ENCODE data around the gene ZFR. TPM values are rescaled to one million over a fixed set of nuclear protein-coding genes. Genes with fewer than 3 reads are reported as not detected.

Gene ZFR
- 68.2 to 71.5 TPM (median 70.7 TPM) in 3 replicates for total RNA-seq

DNA sequence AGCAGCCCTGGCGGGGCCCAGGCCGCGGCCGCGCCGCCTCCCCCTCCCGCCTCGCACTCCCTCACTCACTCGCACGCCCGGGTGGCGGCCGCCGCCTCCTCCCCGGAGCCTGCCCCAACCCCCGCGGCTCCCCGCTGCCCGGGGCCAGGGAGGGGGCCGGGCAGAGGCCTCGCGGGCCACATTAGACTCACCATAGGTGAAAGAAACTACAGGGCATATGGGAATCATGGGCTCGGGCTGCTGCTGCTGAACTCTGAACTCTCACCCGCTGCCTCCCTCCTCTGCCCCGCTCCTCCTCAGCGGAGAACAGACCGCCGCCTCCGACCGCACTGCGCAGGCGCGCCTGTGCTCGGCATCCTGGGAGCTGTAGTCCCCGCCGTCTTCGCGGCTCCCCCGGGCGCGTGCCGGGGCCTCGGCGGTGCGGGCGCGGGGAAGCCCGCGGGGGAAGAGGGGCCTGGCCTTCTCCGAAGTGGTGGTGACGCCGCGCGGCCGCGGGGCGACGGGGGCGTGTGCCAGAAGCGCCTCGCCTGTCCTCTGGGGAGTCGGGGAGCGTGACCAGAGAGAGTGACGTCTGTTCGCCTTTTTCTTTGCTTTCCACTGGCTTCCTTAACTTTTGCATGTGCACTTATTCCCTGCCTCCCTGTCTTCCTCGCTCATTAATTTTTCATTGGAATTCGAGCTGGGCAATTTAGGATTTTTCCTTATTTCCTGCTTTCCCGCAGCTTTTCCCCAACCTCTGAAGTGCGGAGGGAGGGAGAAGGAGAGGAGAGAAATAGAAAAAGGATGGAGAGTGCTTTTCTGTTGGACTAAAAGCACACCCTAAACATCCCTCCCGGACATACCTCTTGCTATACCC is at the start of gene ZFR:
Gene ZFR, minus strand, starts transcription at position 310 of the 856 bp plus-strand sequence. Its CDS starts 82 bp downstream, at position 228.
- peaks cover 25% of the 10 kb centered on the region for H3K4me1 Mint-ChIP-seq
- peak; percentile 83 to 92 for DNase-seq (ENCODE audit: low spot score in 2 of 2, unreplicated experiment in 2 of 2)
- peak within 1 kb of the TSS; percentile 96 for H3K27ac Mint-ChIP-seq
- H3K36me3 Mint-ChIP-seq: no peaks in the 10 kb centered on the region
- peaks cover 5% of the 10 kb centered on the region for H3K27me3 Mint-ChIP-seq (ENCODE audit: low read depth)
- TF ChIP-seq, protein P1, sequence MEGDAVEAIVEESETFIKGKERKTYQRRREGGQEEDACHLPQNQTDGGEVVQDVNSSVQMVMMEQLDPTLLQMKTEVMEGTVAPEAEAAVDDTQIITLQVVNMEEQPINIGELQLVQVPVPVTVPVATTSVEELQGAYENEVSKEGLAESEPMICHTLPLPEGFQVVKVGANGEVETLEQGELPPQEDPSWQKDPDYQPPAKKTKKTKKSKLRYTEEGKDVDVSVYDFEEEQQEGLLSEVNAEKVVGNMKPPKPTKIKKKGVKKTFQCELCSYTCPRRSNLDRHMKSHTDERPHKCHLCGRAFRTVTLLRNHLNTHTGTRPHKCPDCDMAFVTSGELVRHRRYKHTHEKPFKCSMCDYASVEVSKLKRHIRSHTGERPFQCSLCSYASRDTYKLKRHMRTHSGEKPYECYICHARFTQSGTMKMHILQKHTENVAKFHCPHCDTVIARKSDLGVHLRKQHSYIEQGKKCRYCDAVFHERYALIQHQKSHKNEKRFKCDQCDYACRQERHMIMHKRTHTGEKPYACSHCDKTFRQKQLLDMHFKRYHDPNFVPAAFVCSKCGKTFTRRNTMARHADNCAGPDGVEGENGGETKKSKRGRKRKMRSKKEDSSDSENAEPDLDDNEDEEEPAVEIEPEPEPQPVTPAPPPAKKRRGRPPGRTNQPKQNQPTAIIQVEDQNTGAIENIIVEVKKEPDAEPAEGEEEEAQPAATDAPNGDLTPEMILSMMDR (IDR thresholded peaks at IDR 0.05; ENCODE audit: unreplicated experiment): no peak
- H3K4me3 Mint-ChIP-seq: peak within 1 kb of the TSS; percentile 87
- H3K9me3 Mint-ChIP-seq: peaks cover 8% of the 10 kb centered on the region

DNA sequence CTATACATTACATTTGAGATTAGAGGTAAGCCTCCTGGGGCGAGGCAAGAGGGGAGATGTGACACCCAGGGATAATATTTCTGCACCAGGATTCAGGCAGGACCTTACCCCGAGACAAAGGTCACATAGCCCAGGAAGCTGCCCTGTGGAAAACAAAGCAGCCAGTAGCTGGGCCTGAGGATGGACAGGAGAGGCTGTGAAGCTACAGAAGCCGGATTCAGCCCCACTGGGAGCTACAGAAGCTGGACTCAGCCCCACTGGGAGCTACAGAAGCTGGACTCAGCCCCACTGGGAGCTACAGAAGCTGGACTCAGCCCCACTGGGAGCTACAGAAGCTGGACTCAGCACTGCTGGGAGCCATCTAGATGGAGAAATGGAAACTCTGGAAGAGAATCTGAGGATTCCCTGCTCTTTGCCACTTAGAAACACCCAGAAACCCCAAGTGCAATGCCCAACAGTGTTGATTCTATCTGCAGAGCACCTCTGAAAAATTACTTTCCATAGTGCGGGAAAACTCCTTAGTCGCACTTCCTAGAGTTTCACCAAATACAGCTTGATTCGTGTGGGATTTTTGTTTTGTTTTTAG is 46.5 kb upstream of the ZFR start:
- Mint-ChIP-seq H3K27me3 (ENCODE audit: low read depth) (no peaks in the 10 kb centered on the region), H3K9me3 (no peaks in the 10 kb centered on the region), H3K27ac (no peak overlapping the region), H3K4me3 (no peak overlapping the region), H3K4me1 (peaks cover 13% of the 10 kb centered on the region), H3K36me3 (no peaks in the 10 kb centered on the region)
- no peak for DNase-seq (ENCODE audit: low spot score in 2 of 2, unreplicated experiment in 2 of 2)
- TF ChIP-seq, protein P1 (IDR thresholded peaks at IDR 0.05; ENCODE audit: unreplicated experiment): no peak

DNA sequence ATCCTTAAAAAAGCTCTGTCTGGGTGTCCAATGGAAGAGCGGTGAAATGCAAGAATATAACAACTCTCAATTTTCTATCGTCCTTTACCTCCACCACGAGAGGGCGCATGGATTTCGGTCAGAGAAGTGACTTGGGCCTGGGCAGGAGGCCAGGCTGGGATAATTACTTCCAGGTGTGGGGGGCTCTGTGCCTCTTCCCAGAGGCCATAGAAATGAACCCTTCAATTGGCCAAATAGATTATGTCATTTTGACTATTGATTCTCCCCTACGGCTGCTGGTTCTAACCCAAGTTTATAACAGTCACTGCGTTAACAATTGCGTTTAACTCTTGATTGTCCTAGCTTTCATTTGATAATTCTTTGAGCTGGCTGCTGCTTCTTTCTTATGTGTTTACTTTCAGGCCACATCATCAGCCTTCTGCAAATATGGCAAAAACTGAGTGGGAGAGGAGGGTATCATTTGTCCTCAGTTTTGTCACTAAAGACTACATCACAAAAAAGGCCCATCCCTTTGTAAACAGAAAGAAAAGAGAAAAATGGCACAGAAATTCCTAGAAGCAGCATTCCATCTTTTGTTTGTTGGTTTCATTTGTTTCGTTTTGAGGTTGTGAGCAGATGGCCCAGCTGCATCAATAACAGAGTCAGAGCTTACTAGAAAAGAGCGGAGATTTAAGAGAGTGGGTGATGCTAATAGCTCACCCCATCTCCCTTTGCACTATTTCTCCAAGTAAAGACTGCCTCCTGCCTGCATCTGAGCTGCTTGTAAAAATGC is 45.4 kb upstream of the ZFR start:
- TF ChIP-seq, protein P1 (IDR thresholded peaks at IDR 0.05; ENCODE audit: unreplicated experiment): peak; percentile 76
- no peak overlapping the region for H3K4me3 Mint-ChIP-seq

DNA sequence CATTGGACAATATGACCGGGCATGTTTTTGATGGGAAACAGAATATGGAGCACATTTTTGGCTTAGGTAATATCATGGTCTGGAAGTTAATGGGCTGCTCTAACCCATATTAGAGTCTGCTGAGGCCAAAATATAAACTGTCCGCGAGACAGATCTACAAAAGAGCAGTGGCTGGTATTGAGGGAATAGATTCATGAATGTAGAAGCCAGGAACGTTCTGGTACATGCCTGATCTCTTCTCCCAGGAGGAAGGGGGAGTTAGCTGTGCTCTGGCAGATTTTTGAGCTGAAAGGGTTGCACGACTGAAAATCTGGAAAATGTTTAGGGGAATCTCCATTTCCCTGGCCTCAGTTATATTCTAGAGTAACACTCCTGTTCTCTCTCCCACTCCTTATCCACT is 42.9 kb upstream of the ZFR start:
- H3K4me3 Mint-ChIP-seq: no peak overlapping the region
- H3K27me3 Mint-ChIP-seq (ENCODE audit: low read depth): no peaks in the 10 kb centered on the region
- H3K9me3 Mint-ChIP-seq: no peaks in the 10 kb centered on the region
- H3K36me3 Mint-ChIP-seq: no peaks in the 10 kb centered on the region
- TF ChIP-seq, protein P1 (IDR thresholded peaks at IDR 0.05; ENCODE audit: unreplicated experiment): no peak
- DNase-seq (ENCODE audit: low spot score in 2 of 2, unreplicated experiment in 2 of 2): no peak
- H3K27ac Mint-ChIP-seq: no peak overlapping the region
- H3K4me1 Mint-ChIP-seq: peaks cover 12% of the 10 kb centered on the region

More for the DNA sequence above, 45.4 kb upstream of the ZFR start:
- H3K27ac Mint-ChIP-seq: peak overlapping the region; percentile 77
- H3K4me1 Mint-ChIP-seq: peaks cover 12% of the 10 kb centered on the region
- no peaks in the 10 kb centered on the region for H3K36me3 Mint-ChIP-seq
- no peaks in the 10 kb centered on the region for H3K27me3 Mint-ChIP-seq (ENCODE audit: low read depth)
- H3K9me3 Mint-ChIP-seq: no peaks in the 10 kb centered on the region
- DNase-seq (ENCODE audit: low spot score in 2 of 2, unreplicated experiment in 2 of 2): peak; percentile 79 to 89

DNA sequence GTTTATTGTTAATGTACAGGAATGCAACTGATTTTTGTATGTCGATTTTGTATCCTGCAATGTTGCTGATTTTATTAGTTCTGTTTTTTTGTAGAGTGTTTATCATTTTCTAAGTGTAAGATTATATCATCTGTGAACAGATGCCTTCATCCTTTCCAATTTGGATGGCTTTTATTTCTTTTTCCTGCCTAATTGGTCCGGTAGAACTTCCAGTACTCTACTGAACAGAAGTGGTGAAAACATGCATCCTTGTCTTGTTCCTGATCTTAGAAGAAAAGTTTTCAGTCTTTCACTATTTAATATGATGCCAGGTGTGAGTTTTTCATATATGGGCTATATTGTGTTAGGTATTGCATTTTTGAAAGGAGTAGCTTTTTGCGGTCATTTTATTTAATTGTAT is 42.5 kb upstream of the ZFR start:
- no peaks in the 10 kb centered on the region for H3K36me3 Mint-ChIP-seq
- H3K4me1 Mint-ChIP-seq: peaks cover 12% of the 10 kb centered on the region
- no peaks in the 10 kb centered on the region for H3K27me3 Mint-ChIP-seq (ENCODE audit: low read depth)
- no peak overlapping the region for H3K27ac Mint-ChIP-seq
- TF ChIP-seq, protein P1 (IDR thresholded peaks at IDR 0.05; ENCODE audit: unreplicated experiment): no peak
- no peak for DNase-seq (ENCODE audit: low spot score in 2 of 2, unreplicated experiment in 2 of 2)
- H3K4me3 Mint-ChIP-seq: no peak overlapping the region
- no peaks in the 10 kb centered on the region for H3K9me3 Mint-ChIP-seq

Data from mesothelial cell of epicardium (in vitro differentiated cells).